ENCODE measurements around the gene SPOCK1. TPM values are rescaled to one million over a fixed set of nuclear protein-coding genes. Genes with fewer than 3 reads are reported as not detected.

SPOCK1 gene
- total RNA-seq, 1 donor from 2014 or later, result 8.4 TPM

- intact Hi-C loops (cut with DNase I), result no loop called here
- Histone ChIP-seq H3K36me3 (no peaks in the 10 kb centered on the region), H3K4me1 (no peaks in the 10 kb centered on the region), H3K9me3 (no peaks in the 10 kb centered on the region), H3K4me3 (no peak overlapping the region), H3K27ac (no peak overlapping the region), H3K27me3 (ENCODE audit: low read depth) (no peaks in the 10 kb centered on the region)
- TF ChIP-seq, protein P1, sequence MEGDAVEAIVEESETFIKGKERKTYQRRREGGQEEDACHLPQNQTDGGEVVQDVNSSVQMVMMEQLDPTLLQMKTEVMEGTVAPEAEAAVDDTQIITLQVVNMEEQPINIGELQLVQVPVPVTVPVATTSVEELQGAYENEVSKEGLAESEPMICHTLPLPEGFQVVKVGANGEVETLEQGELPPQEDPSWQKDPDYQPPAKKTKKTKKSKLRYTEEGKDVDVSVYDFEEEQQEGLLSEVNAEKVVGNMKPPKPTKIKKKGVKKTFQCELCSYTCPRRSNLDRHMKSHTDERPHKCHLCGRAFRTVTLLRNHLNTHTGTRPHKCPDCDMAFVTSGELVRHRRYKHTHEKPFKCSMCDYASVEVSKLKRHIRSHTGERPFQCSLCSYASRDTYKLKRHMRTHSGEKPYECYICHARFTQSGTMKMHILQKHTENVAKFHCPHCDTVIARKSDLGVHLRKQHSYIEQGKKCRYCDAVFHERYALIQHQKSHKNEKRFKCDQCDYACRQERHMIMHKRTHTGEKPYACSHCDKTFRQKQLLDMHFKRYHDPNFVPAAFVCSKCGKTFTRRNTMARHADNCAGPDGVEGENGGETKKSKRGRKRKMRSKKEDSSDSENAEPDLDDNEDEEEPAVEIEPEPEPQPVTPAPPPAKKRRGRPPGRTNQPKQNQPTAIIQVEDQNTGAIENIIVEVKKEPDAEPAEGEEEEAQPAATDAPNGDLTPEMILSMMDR (IDR thresholded peaks at IDR 0.05), result no peak
- ATAC-seq, result no peak
- no peak for DNase-seq
Observed at GRCh38 chr5:137054335-137054734, 444.8 kb downstream of the SPOCK1 start.

GRCh38 chr5:137051161-137051560, 448.0 kb downstream of the SPOCK1 start:
- H3K4me1 ChIP-seq, result no peaks in the 10 kb centered on the region
- intact Hi-C loops (cut with DNase I), result no loop called here
- no peak overlapping the region for H3K27ac ChIP-seq
- H3K36me3 ChIP-seq, result no peaks in the 10 kb centered on the region
- TF ChIP-seq, protein P1 (IDR thresholded peaks at IDR 0.05), result no peak
- no peak overlapping the region for H3K4me3 ChIP-seq
- DNase-seq (no peak), ATAC-seq (no peak)
- H3K27me3 ChIP-seq (ENCODE audit: low read depth), result no peaks in the 10 kb centered on the region
- H3K9me3 ChIP-seq, result no peaks in the 10 kb centered on the region

DNA sequence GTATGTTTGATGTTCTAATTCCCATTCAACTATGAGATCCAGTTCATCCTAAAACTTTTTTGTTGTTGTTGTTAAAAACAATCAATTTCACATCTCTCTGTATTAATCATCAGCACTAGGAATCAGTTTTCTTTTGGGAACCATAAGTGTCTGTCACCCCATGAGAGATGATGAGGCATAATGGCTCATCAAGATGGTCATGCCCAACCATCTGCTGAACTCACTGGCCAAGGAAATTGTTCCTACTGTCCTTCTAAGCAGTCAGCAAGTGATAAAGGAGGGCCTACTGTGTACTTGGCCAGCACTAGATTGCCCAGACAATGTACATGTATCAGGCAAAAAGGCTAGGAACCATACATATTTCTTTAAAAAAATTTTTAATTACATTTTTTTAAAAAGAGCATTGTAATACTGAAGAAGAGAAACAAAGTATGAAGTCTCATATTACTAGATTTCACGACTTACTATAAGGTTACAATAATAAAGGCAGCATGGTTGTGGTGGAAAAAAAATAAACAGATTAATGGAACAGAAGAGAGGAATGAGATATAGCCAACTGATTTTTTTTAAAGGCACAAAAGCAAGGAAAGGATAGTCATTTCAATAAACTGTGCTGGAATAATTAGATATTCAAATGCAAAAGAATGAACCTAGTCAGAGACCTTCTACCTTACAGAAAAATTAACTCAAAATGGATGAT, 458.3 kb downstream of the SPOCK1 start:
- no peak overlapping the region for H3K4me3 ChIP-seq
- TF ChIP-seq, protein P1 (IDR thresholded peaks at IDR 0.05), result no peak
- intact Hi-C loops (cut with DNase I), result no loop called here
- no peak for DNase-seq
- no peak for ATAC-seq
- H3K36me3 ChIP-seq, result no peaks in the 10 kb centered on the region
- H3K9me3 ChIP-seq, result no peaks in the 10 kb centered on the region
- no peaks in the 10 kb centered on the region for H3K4me1 ChIP-seq
- H3K27me3 ChIP-seq (ENCODE audit: low read depth), result no peaks in the 10 kb centered on the region
- H3K27ac ChIP-seq, result no peak overlapping the region

- Histone ChIP-seq H3K36me3 (no peaks in the 10 kb centered on the region), H3K4me1 (no peaks in the 10 kb centered on the region), H3K9me3 (no peaks in the 10 kb centered on the region), H3K27ac (no peak overlapping the region), H3K4me3 (no peak overlapping the region), H3K27me3 (ENCODE audit: low read depth) (no peaks in the 10 kb centered on the region)
- ATAC-seq (no peak), DNase-seq (no peak)
- TF ChIP-seq, protein P1 (IDR thresholded peaks at IDR 0.05), result no peak
- intact Hi-C loops (cut with DNase I), result no loop called here
Observed at GRCh38 chr5:137040024-137040423, 459.1 kb downstream of the SPOCK1 start.

DNA sequence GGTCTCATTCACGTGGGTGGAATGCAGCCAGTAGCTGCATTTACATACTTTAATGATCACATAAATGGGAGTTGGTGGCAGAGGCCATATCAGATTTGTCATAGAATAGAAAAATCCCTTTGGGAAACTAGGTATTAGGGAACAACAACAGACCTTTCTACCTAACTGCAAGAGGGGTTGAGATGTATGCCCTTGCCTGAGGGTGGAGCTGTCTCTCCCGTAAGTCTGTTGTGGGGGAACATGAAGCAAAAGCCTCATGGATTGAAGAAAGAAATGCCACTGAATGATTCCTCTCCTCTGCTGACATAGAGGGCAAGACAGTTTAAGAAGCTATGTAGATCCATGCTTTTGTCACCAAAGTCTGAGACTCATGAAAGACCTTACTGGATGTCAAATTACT, 461.3 kb downstream of the SPOCK1 start:
- no peak for DNase-seq
- Histone ChIP-seq H3K9me3 (no peaks in the 10 kb centered on the region), H3K27ac (no peak overlapping the region), H3K4me1 (no peaks in the 10 kb centered on the region), H3K4me3 (no peak overlapping the region), H3K27me3 (ENCODE audit: low read depth) (no peaks in the 10 kb centered on the region), H3K36me3 (no peaks in the 10 kb centered on the region)
- ATAC-seq, result no peak
- TF ChIP-seq, protein P1 (IDR thresholded peaks at IDR 0.05), result no peak
- intact Hi-C loops (cut with DNase I), result no loop called here

Data from lower lobe of right lung (tissue), 2 donors.